Activated CD8-positive, alpha-beta memory T cell treated with anti-CD3 and anti-CD28 coated beads, Interleukin-2, amount 50 U/mL, for 1 hour (primary cell): ENCODE data around the gene PRPF38B.
"Not testable (repeated sequence)": the region's sequence is repeated elsewhere in the genome, so short reads cannot be mapped to it uniquely, and the experiment has no call there.

Experiments
- DNase-seq: peaks from one replicate; pipeline ENCODE4 v3.0.0-alpha.2; 2020; ENCODE audit errors: extremely low read depth

Gene PRPF38B

GRCh38 chr1:108679586-108680213 is 12.4 kb upstream of the PRPF38B start:
- DNase-seq: no peak

GRCh38 chr1:108681701-108682100 is 10.4 kb upstream of the PRPF38B start:
- DNase-seq: not testable (repeated sequence)

GRCh38 chr1:108685529-108685928 is 6.6 kb upstream of the PRPF38B start:
- DNase-seq: no peak

- no peak for DNase-seq
Measured at GRCh38 chr1:108686614-108687313, 5.3 kb upstream of the PRPF38B start.

- DNase-seq: no peak
Measured at GRCh38 chr1:108691128-108691941, 775 bp upstream of the PRPF38B start.

- DNase-seq: peak; percentile 71
Measured at GRCh38 chr1:108692724-108693655, 880 bp downstream of the PRPF38B start.

GRCh38 chr1:108695535-108695934 is 3.4 kb downstream of the PRPF38B start:
- DNase-seq: no peak

- no peak for DNase-seq
Measured at GRCh38 chr1:108699375-108700332, 7.5 kb downstream of the PRPF38B start.

- no peak for DNase-seq
Measured at GRCh38 chr1:108701176-108701849, 9.2 kb downstream of the PRPF38B start.

GRCh38 chr1:108702109-108702508 is 10.0 kb downstream of the PRPF38B start:
- not testable (repeated sequence) for DNase-seq

- DNase-seq: no peak
Measured at GRCh38 chr1:108703939-108704338, 11.8 kb downstream of the PRPF38B start.

GRCh38 chr1:108704496-108704895 is 12.4 kb downstream of the PRPF38B start:
- DNase-seq: no peak

GRCh38 chr1:108706643-108707042 is 14.5 kb downstream of the PRPF38B start:
- no peak for DNase-seq

- peak; percentile 34 for DNase-seq
Measured at GRCh38 chr1:108708691-108709660, 16.9 kb downstream of the PRPF38B start.

- DNase-seq: no peak
Measured at GRCh38 chr1:108712606-108713150, 20.6 kb downstream of the PRPF38B start, which contains the start of gene FNDC7. FNDC7 (plus strand) TSS chr1:108712908; CDS start chr1:108712934, 26 bp downstream.

- DNase-seq: no peak
Measured at GRCh38 chr1:108715932-108716331, 23.8 kb downstream of the PRPF38B start.

- DNase-seq: no peak
Measured at GRCh38 chr1:108716437-108717230, 24.5 kb downstream of the PRPF38B start.
